NCI-H526 (cell line): ENCODE results near the gene ARSH.
"Not testable (repeated sequence)": the region's sequence is repeated elsewhere in the genome, so short reads cannot be mapped to it uniquely, and the experiment has no call there.

Experiments
- DNase-seq, 2 experiments: peaks; one replicate each; lab custom pipeline; 2025; lab: John Stamatoyannopoulos, UW

Gene ARSH

DNA sequence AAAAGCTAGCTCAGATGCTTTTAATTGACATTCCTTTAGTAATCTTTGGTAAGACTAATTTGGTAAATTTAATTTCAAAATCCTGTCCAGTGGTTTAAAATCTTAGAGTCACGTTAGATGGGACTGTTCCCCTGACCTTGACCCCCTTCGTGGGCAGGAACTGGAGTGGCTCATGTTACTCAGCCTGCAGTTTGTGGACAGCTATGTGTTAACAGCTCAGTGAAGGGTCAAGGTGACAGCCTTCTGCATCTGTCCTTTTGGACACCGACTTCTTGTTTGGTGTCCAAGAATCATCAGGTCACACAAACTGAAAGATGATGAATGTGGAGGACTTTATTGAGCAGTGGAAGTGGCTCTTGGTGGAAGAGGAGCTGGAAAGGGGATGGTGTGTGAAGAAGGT lies 37.9 kb downstream of the ARSH start:
- no peak for DNase-seq

DNA sequence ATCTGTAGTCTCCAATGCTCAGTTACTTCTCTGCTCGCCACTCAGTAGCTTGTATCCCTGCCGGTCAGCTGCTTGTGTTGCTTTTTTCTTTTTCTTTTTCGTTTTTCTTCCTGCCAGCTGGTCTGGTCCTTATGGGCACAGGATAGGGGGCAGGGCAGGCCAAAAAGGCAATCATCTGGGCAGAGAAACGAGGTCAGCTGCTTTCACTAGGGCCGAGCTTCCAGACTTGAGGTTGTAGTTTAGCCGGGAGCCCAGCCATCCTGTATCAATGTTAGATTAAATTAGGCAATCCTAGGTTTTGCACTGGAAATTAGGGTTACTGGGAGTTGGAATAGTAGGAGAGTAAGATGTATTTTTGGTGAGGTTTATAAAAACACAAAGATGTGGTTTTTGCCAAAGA lies 38.3 kb downstream of the ARSH start:
- no peak for DNase-seq

GRCh38 chrX:3046253-3047240 lies 40.2 kb downstream of the ARSH start:
- DNase-seq: no peak

GRCh38 chrX:3050523-3051175 lies 44.3 kb downstream of the ARSH start:
- DNase-seq: not testable (repeated sequence)

GRCh38 chrX:3052860-3053259 lies 46.5 kb downstream of the ARSH start:
- no peak for DNase-seq

GRCh38 chrX:3066555-3066954 lies 60.2 kb downstream of the ARSH start:
- no peak for DNase-seq

DNA sequence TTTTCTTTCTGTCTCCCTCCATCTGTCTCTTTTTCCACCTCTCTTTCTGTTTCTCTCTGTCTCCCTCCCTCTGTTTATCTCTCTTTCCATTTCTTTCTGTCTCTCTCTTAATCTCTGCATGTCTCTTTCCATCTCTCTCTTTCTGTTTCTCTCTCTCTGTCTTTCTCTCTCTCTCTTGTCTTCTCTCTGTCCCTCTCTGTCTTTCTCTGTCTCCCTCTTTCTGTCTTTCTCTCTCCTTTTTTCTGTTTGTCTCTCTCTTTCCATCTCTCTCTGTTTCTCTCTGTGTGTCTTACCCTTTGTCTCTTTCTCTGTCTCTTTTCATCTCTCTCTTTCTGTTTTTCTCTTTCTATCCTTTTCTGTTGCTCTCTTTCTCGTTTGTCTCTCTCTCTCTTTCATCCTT lies 69.6 kb downstream of the ARSH start:
- no peak for DNase-seq

DNA sequence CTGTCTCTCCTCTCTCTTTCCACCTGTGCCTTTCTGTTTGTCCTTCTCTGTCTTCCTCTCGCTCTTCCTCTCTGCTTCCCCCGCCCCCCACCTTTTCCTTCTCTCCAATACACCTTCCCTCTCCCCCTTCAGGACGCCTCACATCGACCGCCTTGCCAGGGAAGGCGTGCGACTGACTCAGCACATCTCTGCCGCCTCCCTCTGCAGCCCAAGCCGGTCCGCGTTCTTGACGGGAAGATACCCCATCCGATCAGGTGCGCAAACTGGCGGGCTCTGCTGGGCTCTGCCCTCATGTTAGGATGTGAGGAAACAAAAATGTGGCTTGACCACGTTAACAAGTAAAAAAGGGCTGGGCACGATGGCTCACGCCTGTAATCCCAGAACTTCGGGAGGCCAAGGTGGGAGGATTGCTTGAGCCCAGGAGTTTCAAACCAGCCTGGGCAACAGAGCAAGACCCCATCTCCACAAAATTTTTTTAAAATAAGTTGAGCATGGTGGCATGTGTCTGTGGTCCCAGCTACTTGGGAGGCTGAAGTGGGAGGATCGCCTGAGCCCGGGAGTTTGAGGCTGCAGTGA lies 70.2 kb downstream of the ARSH start:
- DNase-seq: no peak
